Mononuclear cell (primary cell): ENCODE data around the gene LRRC2. TPM values are rescaled to one million over a fixed set of nuclear protein-coding genes. Genes with fewer than 3 reads are reported as not detected.
"Not testable (repeated sequence)": the region's sequence is repeated elsewhere in the genome, so short reads cannot be mapped to it uniquely, and the experiment has no call there.

Experiments used
- H3K27me3 ChIP-seq: 2 replicates; pipeline ENCODE4 v1.6.0; 2011; ENCODE audit warnings: low read length, control low read depth; ENCODE audit not compliant: insufficient read depth
- H3K4me1 ChIP-seq: 2 replicates; pipeline ENCODE4 v1.5.1; 2011; ENCODE audit warnings: mild to moderate bottlenecking, low read length, control low read depth; ENCODE audit not compliant: insufficient read depth
- H3K4me3 ChIP-seq: 2 replicates; pipeline ENCODE4 v1.5.1; 2011; ENCODE audit warnings: mild to moderate bottlenecking, low read length, moderate library complexity
- H3K9me3 ChIP-seq: 2 replicates; pipeline ENCODE4 v1.5.1; 2011; ENCODE audit warnings: low read depth, mild to moderate bottlenecking, control low read depth, low read length
- total RNA-seq: library from RNA; depleted of rRNA; stranded (reverse); fragments of >200 nt; gene quantifications from one replicate; pipeline ENCODE4 v1.2.3, GENCODE V29; 2012

Gene LRRC2
- total RNA-seq, 1 donor = 0.10 TPM

- Histone ChIP-seq H3K4me1 (peaks cover 26% of the 10 kb centered on the region), H3K9me3 (no peaks in the 10 kb centered on the region), H3K4me3 (no peak overlapping the region), H3K27me3 (no peaks in the 10 kb centered on the region)
Observed at GRCh38 chr3:46535746-46536145, 30.4 kb downstream of the LRRC2 start.

- no peaks in the 10 kb centered on the region for H3K9me3 ChIP-seq
- no peaks in the 10 kb centered on the region for H3K27me3 ChIP-seq
- no peak overlapping the region for H3K4me3 ChIP-seq
- peaks cover 7% of the 10 kb centered on the region for H3K4me1 ChIP-seq
Observed at GRCh38 chr3:46533091-46533490, 33.0 kb downstream of the LRRC2 start.

GRCh38 chr3:46527239-46527638, 38.9 kb downstream of the LRRC2 start:
- no peak overlapping the region for H3K4me3 ChIP-seq
- no peaks in the 10 kb centered on the region for H3K9me3 ChIP-seq
- no peaks in the 10 kb centered on the region for H3K27me3 ChIP-seq
- no peaks in the 10 kb centered on the region for H3K4me1 ChIP-seq

- H3K4me1 ChIP-seq = no peaks in the 10 kb centered on the region
- H3K27me3 ChIP-seq = no peaks in the 10 kb centered on the region
- H3K4me3 ChIP-seq = no peak overlapping the region
Observed at GRCh38 chr3:46524832-46525231, 41.3 kb downstream of the LRRC2 start.

GRCh38 chr3:46524008-46524407, 42.1 kb downstream of the LRRC2 start:
- Histone ChIP-seq H3K27me3 (no peaks in the 10 kb centered on the region), H3K9me3 (no peaks in the 10 kb centered on the region), H3K4me3 (no peak overlapping the region), H3K4me1 (no peaks in the 10 kb centered on the region)

More at GRCh38 chr3:46524832-46525231, 41.3 kb downstream of the LRRC2 start:
- H3K9me3 ChIP-seq = no peaks in the 10 kb centered on the region

- no peak overlapping the region for H3K4me3 ChIP-seq
- no peaks in the 10 kb centered on the region for H3K9me3 ChIP-seq
- H3K4me1 ChIP-seq = no peaks in the 10 kb centered on the region
- no peaks in the 10 kb centered on the region for H3K27me3 ChIP-seq
Observed at GRCh38 chr3:46523556-46523955, 42.5 kb downstream of the LRRC2 start.

- H3K9me3 ChIP-seq, H3K4me1 ChIP-seq, H3K27me3 ChIP-seq, H3K4me3 ChIP-seq: not testable (repeated sequence)
Observed at GRCh38 chr3:46522201-46522600, 43.9 kb downstream of the LRRC2 start.

GRCh38 chr3:46521096-46521495, 45.0 kb downstream of the LRRC2 start:
- no peaks in the 10 kb centered on the region for H3K27me3 ChIP-seq
- H3K4me1 ChIP-seq = no peaks in the 10 kb centered on the region
- no peaks in the 10 kb centered on the region for H3K9me3 ChIP-seq
- H3K4me3 ChIP-seq = no peak overlapping the region

- no peak overlapping the region for H3K4me3 ChIP-seq
- no peaks in the 10 kb centered on the region for H3K4me1 ChIP-seq
- no peaks in the 10 kb centered on the region for H3K27me3 ChIP-seq
- no peaks in the 10 kb centered on the region for H3K9me3 ChIP-seq
Observed at GRCh38 chr3:46520531-46520930, 45.6 kb downstream of the LRRC2 start.

- no peak overlapping the region for H3K4me3 ChIP-seq
- H3K4me1 ChIP-seq = no peaks in the 10 kb centered on the region
- no peaks in the 10 kb centered on the region for H3K9me3 ChIP-seq
- no peaks in the 10 kb centered on the region for H3K27me3 ChIP-seq
Observed at GRCh38 chr3:46519952-46520351, 46.1 kb downstream of the LRRC2 start.

GRCh38 chr3:46517784-46518181, 48.3 kb downstream of the LRRC2 start:
- H3K4me3 ChIP-seq = no peak overlapping the region
- no peaks in the 10 kb centered on the region for H3K4me1 ChIP-seq
- H3K9me3 ChIP-seq = no peaks in the 10 kb centered on the region
- H3K27me3 ChIP-seq = no peaks in the 10 kb centered on the region

GRCh38 chr3:46517016-46517783, 48.9 kb downstream of the LRRC2 start:
- Histone ChIP-seq H3K9me3 (no peaks in the 10 kb centered on the region), H3K4me1 (no peaks in the 10 kb centered on the region)

GRCh38 chr3:46516521-46516920, 49.6 kb downstream of the LRRC2 start:
- H3K9me3 ChIP-seq = no peaks in the 10 kb centered on the region
- no peak overlapping the region for H3K4me3 ChIP-seq

More at GRCh38 chr3:46517016-46517783, 48.9 kb downstream of the LRRC2 start:
- Histone ChIP-seq H3K4me3 (no peak overlapping the region), H3K27me3 (no peaks in the 10 kb centered on the region)

GRCh38 chr3:46512191-46512749, 53.8 kb downstream of the LRRC2 start:
- no peaks in the 10 kb centered on the region for H3K27me3 ChIP-seq
- no peaks in the 10 kb centered on the region for H3K4me1 ChIP-seq
- no peak overlapping the region for H3K4me3 ChIP-seq

More at GRCh38 chr3:46516521-46516920, 49.6 kb downstream of the LRRC2 start:
- no peaks in the 10 kb centered on the region for H3K4me1 ChIP-seq
- no peaks in the 10 kb centered on the region for H3K27me3 ChIP-seq

GRCh38 chr3:46509661-46510187, 56.4 kb downstream of the LRRC2 start:
- Histone ChIP-seq H3K4me3 (no peak overlapping the region), H3K27me3 (no peaks in the 10 kb centered on the region), H3K9me3 (no peaks in the 10 kb centered on the region), H3K4me1 (no peaks in the 10 kb centered on the region)

More at GRCh38 chr3:46512191-46512749, 53.8 kb downstream of the LRRC2 start:
- no peaks in the 10 kb centered on the region for H3K9me3 ChIP-seq
